Stimulated activated naive CD4-positive, alpha-beta T cell (primary cell): ENCODE results near the gene DBNL.
"Not testable (repeated sequence)": the region's sequence is repeated elsewhere in the genome, so short reads cannot be mapped to it uniquely, and the experiment has no call there.

Source experiments
- DNase-seq, 6 experiments: peaks; one replicate each; lab custom pipeline; 2025; lab: John Stamatoyannopoulos, UW

DBNL gene

GRCh38 chr7:44044315-44045225 is at the start of gene DBNL:
DBNL (plus strand) TSS chr7:44044702; CDS start chr7:44044738, 36 bp downstream.
- peak; percentile 74 to 86 (median 80) for DNase-seq

- not testable (repeated sequence) for DNase-seq
Measured at GRCh38 chr7:43997532-43997931, 47.0 kb upstream of the DBNL start, which contains the start of gene SPDYE1. SPDYE1 (plus strand) TSS chr7:43997897; CDS start chr7:43999950, 2,053 bp downstream.

- DNase-seq, result not testable (repeated sequence)
Measured at GRCh38 chr7:44012081-44012480, 32.4 kb upstream of the DBNL start.

- not testable (repeated sequence) for DNase-seq
Measured at GRCh38 chr7:44015090-44015489, 29.4 kb upstream of the DBNL start.

- peak; percentile 96 to 98 (median 98) for DNase-seq
Measured at GRCh38 chr7:44018857-44019807, 25.4 kb upstream of the DBNL start.

GRCh38 chr7:44019825-44020224 is 24.7 kb upstream of the DBNL start:
- DNase-seq, result not testable (repeated sequence)

GRCh38 chr7:44022069-44022468 is 22.4 kb upstream of the DBNL start:
- not testable (repeated sequence) for DNase-seq

GRCh38 chr7:44022796-44023467 is 21.6 kb upstream of the DBNL start:
- not testable (repeated sequence) for DNase-seq

GRCh38 chr7:44029433-44029832 is 15.1 kb upstream of the DBNL start:
- DNase-seq, result not testable (repeated sequence)

- DNase-seq, result not testable (repeated sequence)
Measured at GRCh38 chr7:44030029-44030428, 14.5 kb upstream of the DBNL start.

GRCh38 chr7:44031319-44031718 is 13.2 kb upstream of the DBNL start:
- DNase-seq, result not testable (repeated sequence)

GRCh38 chr7:44032031-44032430 is 12.5 kb upstream of the DBNL start:
- not testable (repeated sequence) for DNase-seq

GRCh38 chr7:44033971-44034844 is 10.3 kb upstream of the DBNL start:
- DNase-seq, result not testable (repeated sequence)

- DNase-seq, result peak in 5 of 6 experiments; percentile 42 to 61 (median 47)
Measured at GRCh38 chr7:44036364-44036763, 8.1 kb upstream of the DBNL start.

GRCh38 chr7:44037951-44038350 is 6.6 kb upstream of the DBNL start:
- DNase-seq, result not testable (repeated sequence)

- not testable (repeated sequence) for DNase-seq
Measured at GRCh38 chr7:44038553-44038952, 5.9 kb upstream of the DBNL start.

GRCh38 chr7:44038961-44039558 is 5.4 kb upstream of the DBNL start:
- peak; percentile 70 to 86 (median 80) for DNase-seq

GRCh38 chr7:44039800-44040492 is 4.6 kb upstream of the DBNL start:
- DNase-seq, result peak in 1 of 6 experiments; percentile 28

- DNase-seq, result peak; percentile 57 to 79 (median 64)
Measured at GRCh38 chr7:44040493-44040891, 4.0 kb upstream of the DBNL start.
